Trophoblast cell (in vitro differentiated cells and primary cell): ENCODE data around the gene CTSA.

ENCODE experiments used
- DNase-seq, 2 donors: peaks; one replicate each; pipeline ENCODE4 v3.0.0-alpha.2; 2016
- H2AFZ ChIP-seq: 2 replicates; pipeline ENCODE4 v1.6.1; 2013; ENCODE audit warnings: low read length, moderate library complexity, mild to moderate bottlenecking; ENCODE audit not compliant: insufficient read depth, poor library complexity
- H2AK5ac ChIP-seq: 2 replicates; pipeline ENCODE4 v1.6.1; 2013; ENCODE audit warnings: mild to moderate bottlenecking, low read length
- H2BK120ac ChIP-seq: 2 replicates; pipeline ENCODE4 v1.6.1; 2013; ENCODE audit warnings: low read length, mild to moderate bottlenecking, moderate library complexity; ENCODE audit not compliant: insufficient read depth, poor library complexity
- H2BK12ac ChIP-seq: 2 replicates; pipeline ENCODE4 v1.6.1; 2013; ENCODE audit warnings: mild to moderate bottlenecking, low read length, moderate library complexity
- H2BK5ac ChIP-seq: 2 replicates; pipeline ENCODE4 v1.6.1; 2013; ENCODE audit warnings: low read length, low read depth, moderate library complexity, mild to moderate bottlenecking; ENCODE audit not compliant: poor library complexity
- H3K14ac ChIP-seq: 2 replicates; pipeline ENCODE4 v1.6.1; 2013; ENCODE audit warnings: mild to moderate bottlenecking, low read length
- H3K18ac ChIP-seq: 2 replicates; pipeline ENCODE4 v1.6.1; 2013; ENCODE audit warnings: mild to moderate bottlenecking, low read length
- H3K23ac ChIP-seq: 2 replicates; pipeline ENCODE4 v1.6.1; 2013; ENCODE audit warnings: low read length
- H3K27ac ChIP-seq: 2 replicates; pipeline ENCODE4 v1.5.1; 2013; ENCODE audit warnings: low read depth, mild to moderate bottlenecking, inconsistent platforms, low read length, moderate library complexity
- H3K27me3 ChIP-seq: 2 replicates; pipeline ENCODE4 v1.6.1; 2013; ENCODE audit warnings: inconsistent platforms, mild to moderate bottlenecking, low read length, moderate library complexity; ENCODE audit not compliant: insufficient read depth
- H3K36me3 ChIP-seq, 2 experiments: 1 replicate in 1 of 2; 2 replicates in 1 of 2; pipeline ENCODE4 v1.6.1; 2013; ENCODE audit warnings: low read length in 2 of 2, mild to moderate bottlenecking in 2 of 2, moderate library complexity in 1 of 2; ENCODE audit not compliant: insufficient read depth in 2 of 2, control insufficient read depth in 1 of 2
- H3K4ac ChIP-seq: 2 replicates; pipeline ENCODE4 v1.6.1; 2013; ENCODE audit warnings: low read depth, mild to moderate bottlenecking, low read length, moderate library complexity
- H3K4me1 ChIP-seq, 2 experiments: 1 replicate in 1 of 2; 2 replicates in 1 of 2; pipeline ENCODE4 v1.6.1; 2013; ENCODE audit warnings: low read length in 2 of 2, mild to moderate bottlenecking in 2 of 2, moderate library complexity in 1 of 2; ENCODE audit not compliant: insufficient read depth in 2 of 2, control insufficient read depth in 1 of 2
- H3K4me2 ChIP-seq: 2 replicates; pipeline ENCODE4 v1.6.1; 2013; ENCODE audit warnings: inconsistent platforms, mild to moderate bottlenecking, low read length, moderate library complexity
- H3K4me3 ChIP-seq: 2 replicates; pipeline ENCODE4 v1.5.1; 2013; ENCODE audit warnings: mild to moderate bottlenecking, low read depth, low read length, inconsistent platforms
- H3K79me1 ChIP-seq: one replicate; pipeline ENCODE4 v1.6.1; 2013; ENCODE audit warnings: low read length
- H3K79me2 ChIP-seq: 2 replicates; pipeline ENCODE4 v1.6.1; 2013; ENCODE audit warnings: low read length, mild to moderate bottlenecking; ENCODE audit not compliant: control insufficient read depth, insufficient read depth, poor library complexity
- H3K9ac ChIP-seq: 2 replicates; pipeline ENCODE4 v1.6.1; 2013; ENCODE audit warnings: mild to moderate bottlenecking, low read length
- H3K9me3 ChIP-seq: 2 replicates; pipeline ENCODE4 v1.6.1; 2013; ENCODE audit warnings: low read depth, mild to moderate bottlenecking, control low read depth, inconsistent platforms, low read length; ENCODE audit not compliant: insufficient read depth
- H4K12ac ChIP-seq: 2 replicates; pipeline ENCODE4 v1.6.1; 2013; ENCODE audit warnings: low read depth, mild to moderate bottlenecking, low read length, moderate library complexity
- H4K8ac ChIP-seq: 2 replicates; pipeline ENCODE4 v1.6.1; 2013; ENCODE audit warnings: low read depth, mild to moderate bottlenecking, low read length, moderate library complexity
- H4K91ac ChIP-seq: one replicate; pipeline ENCODE4 v1.6.1; 2013; ENCODE audit warnings: low read depth, mild to moderate bottlenecking, low read length, moderate library complexity
- WGBS: extraction: QIAGEN DNeasy Blood & Tissue Kit; methylation state at CpG from one replicate; pipeline ENCODE4 v1.1.7; 2013; ENCODE audit warnings: missing lambda C conversion rate; ENCODE audit not compliant: insufficient read length, insufficient coverage; ENCODE audit errors: extremely low coverage; 5-methylcytosine and 5-hydroxymethylcytosine counted together

Gene CTSA

DNA sequence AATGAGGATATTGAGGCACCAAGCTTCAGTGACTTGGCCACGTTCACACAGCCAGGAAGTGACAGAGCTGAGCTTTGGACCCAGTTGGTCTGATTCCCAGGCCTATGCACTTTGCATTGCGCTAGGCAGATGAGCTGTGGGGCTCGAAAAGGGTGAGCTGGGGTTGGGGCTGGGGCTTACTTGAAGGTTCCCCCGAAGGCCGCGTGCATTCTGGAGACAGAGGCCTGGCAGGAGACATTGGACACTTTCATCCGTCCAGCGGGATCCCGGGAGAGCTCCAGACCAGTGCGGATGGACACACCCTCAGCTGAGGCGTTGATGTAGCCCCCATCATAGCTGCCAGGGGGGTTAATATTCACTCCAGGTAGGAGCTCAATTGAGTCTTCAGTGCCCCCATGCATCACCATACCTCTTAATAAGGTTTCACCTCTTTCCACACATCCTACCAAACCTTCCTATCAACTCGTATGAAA is 18.2 kb downstream of the CTSA start:
- Histone ChIP-seq H3K14ac (no peak overlapping the region), H2AK5ac (no peak overlapping the region), H3K36me3 (peaks cover 7 to 10% of the 10 kb centered on the region in 2 experiments), H3K18ac (no peak overlapping the region), H3K9ac (no peak overlapping the region), H2BK5ac (no peak overlapping the region), H4K8ac (no peak overlapping the region), H2BK120ac (no peak overlapping the region), H2AFZ (no peak overlapping the region), H3K9me3 (no peaks in the 10 kb centered on the region), H3K4me3 (no peak overlapping the region), H3K27ac (no peak overlapping the region), H3K79me1 (peaks cover 10% of the 10 kb centered on the region), H3K4ac (no peak overlapping the region), H4K12ac (no peak overlapping the region), H2BK12ac (no peak overlapping the region), H3K4me2 (no peak overlapping the region), H3K27me3 (no peaks in the 10 kb centered on the region), H3K79me2 (no peaks in the 10 kb centered on the region), H3K4me1 (peaks cover 11 to 16% of the 10 kb centered on the region in 2 experiments), H4K91ac (no peak overlapping the region), H3K23ac (no peak overlapping the region)
- WGBS: 100% methylated on average over 1 of the region's 12 CpGs
- no peak for DNase-seq

DNA sequence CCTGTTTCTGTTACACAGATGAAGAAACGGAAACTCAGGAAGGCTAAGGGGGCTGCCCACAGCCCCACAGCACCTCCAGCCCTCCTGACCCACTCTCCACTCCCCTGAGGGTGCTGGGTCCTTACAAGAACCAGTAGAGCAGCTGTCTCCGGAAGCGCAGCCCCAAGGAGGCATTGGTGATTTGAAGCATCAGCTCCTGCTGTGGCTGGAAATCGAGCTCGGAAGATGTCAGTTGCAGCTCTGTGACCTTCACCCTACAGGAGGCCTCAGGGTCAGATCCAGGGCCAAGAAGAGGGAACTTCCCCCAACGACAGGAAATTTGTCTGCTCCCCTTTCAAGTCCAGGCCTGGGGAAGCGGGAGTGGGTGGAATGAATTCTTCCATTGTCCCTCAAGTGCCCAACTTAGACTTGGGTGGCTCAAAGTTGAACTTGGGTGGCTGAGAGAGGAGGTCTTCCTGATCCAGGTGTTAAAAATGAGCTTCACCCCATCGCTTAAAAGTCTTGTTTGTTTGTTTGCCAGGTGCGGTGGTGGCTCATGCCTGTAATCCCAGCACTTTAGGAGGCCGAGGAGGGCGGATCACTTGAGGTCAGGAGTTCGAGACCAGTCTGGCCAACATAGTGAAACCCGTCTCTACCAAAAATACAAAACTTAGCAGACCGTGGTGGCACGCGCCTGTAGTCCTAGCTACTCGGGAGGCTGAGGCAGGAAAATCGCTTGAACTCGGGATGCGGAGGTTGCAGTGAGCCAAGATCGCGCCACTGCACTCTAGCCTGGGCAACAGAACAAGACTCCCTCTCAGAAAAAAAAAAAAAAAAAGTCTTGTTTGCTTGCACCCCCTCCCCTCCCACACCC is 18.9 kb downstream of the CTSA start:
- Histone ChIP-seq H3K18ac (no peak overlapping the region), H2BK5ac (no peak overlapping the region), H3K9ac (no peak overlapping the region), H4K12ac (no peak overlapping the region), H2AFZ (no peak overlapping the region), H3K27ac (no peak overlapping the region), H3K4me1 (peaks cover 11 to 16% of the 10 kb centered on the region in 2 experiments), H3K79me2 (no peaks in the 10 kb centered on the region), H3K23ac (no peak overlapping the region), H4K8ac (peak overlapping the region; percentile 9), H4K91ac (no peak overlapping the region), H3K9me3 (no peaks in the 10 kb centered on the region), H3K4me2 (peak overlapping the region; percentile 23), H3K79me1 (peaks cover 10% of the 10 kb centered on the region), H2BK12ac (no peak overlapping the region), H2AK5ac (no peak overlapping the region), H3K27me3 (no peaks in the 10 kb centered on the region), H3K4ac (no peak overlapping the region), H3K14ac (no peak overlapping the region), H2BK120ac (no peak overlapping the region), H3K36me3 (peaks cover 2 to 5% of the 10 kb centered on the region in 2 experiments), H3K4me3 (no peak overlapping the region)
- no CpG with 5 or more reads among the region's 22 CpGs for WGBS
- DNase-seq: no peak

DNA sequence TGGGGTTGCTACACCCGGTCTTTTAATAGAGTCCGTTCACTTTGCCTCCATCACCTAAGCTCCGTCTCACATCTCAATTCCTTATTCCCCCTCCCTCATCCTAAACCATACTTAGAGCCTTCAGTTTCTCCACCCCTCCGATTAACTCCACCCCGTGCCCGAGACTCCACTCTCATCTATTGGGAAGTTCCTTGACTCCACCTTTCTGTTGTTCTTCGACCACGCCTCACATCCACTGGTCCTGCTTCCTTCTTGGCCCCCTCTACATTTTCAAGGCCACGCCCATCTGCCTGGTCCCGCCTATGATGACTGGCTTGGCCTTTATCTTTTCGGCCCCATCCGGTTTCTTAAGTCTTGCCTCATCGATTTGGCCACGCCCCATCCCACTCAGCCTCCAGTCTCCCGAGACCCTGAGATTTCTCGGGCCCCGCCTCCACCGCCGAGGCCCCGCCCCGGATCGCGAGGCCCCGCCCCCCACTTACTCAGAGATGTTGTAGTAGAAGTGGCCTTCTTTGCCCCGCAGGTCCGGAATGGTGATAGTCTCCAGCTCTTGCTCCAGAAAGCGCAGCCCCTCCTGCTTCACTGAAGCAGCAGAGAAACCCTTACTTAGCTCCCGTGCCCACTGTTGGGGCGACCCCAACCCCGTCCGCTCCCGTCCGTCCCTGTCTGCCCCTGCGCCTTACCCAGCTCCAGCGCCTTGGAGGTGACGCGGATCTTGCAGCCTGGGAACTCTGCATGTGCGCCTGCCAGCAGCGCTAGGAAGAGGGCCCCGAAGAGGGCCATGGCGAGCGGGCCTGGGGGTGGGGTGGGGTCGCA is 19.7 kb downstream of the CTSA start:
- H2BK5ac ChIP-seq: no peak overlapping the region
- H3K79me2 ChIP-seq: no peaks in the 10 kb centered on the region
- H2AK5ac ChIP-seq: no peak overlapping the region
- H3K14ac ChIP-seq: peak overlapping the region; percentile 35
- H3K27ac ChIP-seq: peak overlapping the region; percentile 22
- DNase-seq: peak; percentile 97 to 99
- no peaks in the 10 kb centered on the region for H3K9me3 ChIP-seq
- peak overlapping the region; percentile 55 for H3K4me3 ChIP-seq
- peaks cover 10% of the 10 kb centered on the region for H3K79me1 ChIP-seq
- H3K4ac ChIP-seq: no peak overlapping the region
- H3K23ac ChIP-seq: no peak overlapping the region
- H2BK120ac ChIP-seq: no peak overlapping the region
- peak overlapping the region; percentile 39 for H4K12ac ChIP-seq
- WGBS: no CpG with 5 or more reads among the region's 43 CpGs
- peaks cover 11 to 15% of the 10 kb centered on the region in 2 experiments for H3K4me1 ChIP-seq
- peak overlapping the region; percentile 40 for H4K8ac ChIP-seq
- H3K9ac ChIP-seq: no peak overlapping the region
- peak overlapping the region; percentile 72 for H3K4me2 ChIP-seq
- no peak overlapping the region for H2AFZ ChIP-seq
- H3K18ac ChIP-seq: no peak overlapping the region
- H2BK12ac ChIP-seq: no peak overlapping the region
- no peak overlapping the region for H4K91ac ChIP-seq
- H3K36me3 ChIP-seq: peaks cover 2 to 5% of the 10 kb centered on the region in 2 experiments
- no peaks in the 10 kb centered on the region for H3K27me3 ChIP-seq

DNA sequence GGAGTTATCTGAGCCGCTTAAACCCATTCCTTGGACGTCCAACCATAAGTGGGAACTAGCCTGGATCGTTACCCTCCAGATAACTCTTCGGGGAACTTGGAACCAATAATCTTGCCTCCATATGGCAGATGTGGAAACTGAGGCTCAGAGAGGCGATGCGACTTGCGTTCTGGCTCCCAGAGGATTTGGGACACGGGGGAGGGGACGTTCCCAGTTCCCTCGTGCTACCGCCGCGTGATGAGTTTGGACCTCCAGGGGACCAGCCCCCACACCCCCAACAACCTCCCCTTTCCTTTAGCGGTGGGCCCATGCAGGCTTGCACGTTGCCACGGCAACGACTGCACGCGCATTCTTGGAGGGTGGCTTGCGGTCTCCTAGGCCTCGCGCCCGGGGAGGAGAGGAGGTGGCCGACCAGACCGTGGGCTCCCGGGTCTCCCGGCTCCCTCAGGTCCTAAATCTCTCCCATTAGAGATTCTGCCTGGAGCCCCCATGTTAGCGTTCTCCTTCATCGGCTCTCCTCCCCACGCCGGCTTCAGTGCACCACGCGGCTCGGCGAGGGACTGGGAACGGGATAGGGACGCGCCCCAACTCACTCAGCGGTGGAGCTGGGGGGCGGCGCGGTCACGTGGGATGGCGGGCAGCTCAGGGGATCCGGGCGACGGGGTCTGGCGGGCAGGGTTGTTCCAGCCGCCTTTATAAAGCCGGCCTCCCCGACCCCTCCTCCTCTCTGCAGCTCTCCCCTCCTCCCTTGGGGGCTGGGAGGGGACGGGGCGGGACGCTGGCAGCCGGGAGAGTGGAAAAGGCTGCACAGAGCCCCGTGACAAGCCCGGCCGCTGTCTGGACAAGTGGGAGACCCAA is 20.6 kb downstream of the CTSA start, which contains the start of gene PLTP:
Gene PLTP (minus strand): TSS at position 670 of the 858 bp plus-strand sequence. CDS start 703 bp downstream, outside the sequence.
- Histone ChIP-seq H2AK5ac (no peak within 1 kb of the TSS), H3K36me3 (peaks cover 0 to 5% of the 10 kb centered on the region in 2 experiments), H3K27ac (peak within 1 kb of the TSS; percentile 22), H2BK120ac (peak within 1 kb of the TSS; percentile 26), H3K27me3 (no peaks in the 10 kb centered on the region), H3K23ac (no peak within 1 kb of the TSS), H3K79me1 (peaks cover 10% of the 10 kb centered on the region), H4K91ac (peak within 1 kb of the TSS; percentile 31), H3K18ac (peak within 1 kb of the TSS; percentile 5), H3K4me3 (peak within 1 kb of the TSS; percentile 63), H2AFZ (peak within 1 kb of the TSS; percentile 41), H2BK5ac (peak within 1 kb of the TSS; percentile 46), H3K9me3 (no peaks in the 10 kb centered on the region), H4K12ac (peak within 1 kb of the TSS; percentile 73), H3K9ac (no peak within 1 kb of the TSS), H3K4me1 (peaks cover 11% of the 10 kb centered on the region in 2 experiments), H2BK12ac (no peak within 1 kb of the TSS), H3K79me2 (no peaks in the 10 kb centered on the region), H3K4ac (no peak within 1 kb of the TSS), H3K14ac (peak within 1 kb of the TSS; percentile 62), H3K4me2 (peak within 1 kb of the TSS; percentile 72), H4K8ac (peak within 1 kb of the TSS; percentile 79)
- WGBS: no CpG with 5 or more reads among the region's 58 CpGs
- no peak for DNase-seq
